Motor neuron (in vitro differentiated cells): ENCODE data around the gene EMC10. TPM values are rescaled to one million over a fixed set of nuclear protein-coding genes. Genes with fewer than 3 reads are reported as not detected.
A peak's percentile ranks its signal among the peaks of the same experiment; 100 is the strongest.

Source experiments
- ATAC-seq, 8 experiments: fragments of 200-7000 bp; cut with Tn5 transposase; replicated peaks in 6 of 8; 2 replicates each; pipeline ENCODE4 v1.8.0; 2021; ENCODE audit warnings: mild to moderate bottlenecking in 8 of 8, moderate library complexity in 8 of 8
- H3K27ac ChIP-seq, 2 donors: fragments of 250-450 bp; sonication (Bioruptor Pico); 2 replicates each; pipeline ENCODE4 v1.9.0; 2021; ENCODE audit warnings: antibody characterized with exemption in 2 of 2, mild to moderate bottlenecking in 2 of 2, moderate library complexity in 1 of 2
- H3K4me1 ChIP-seq, 2 donors: fragments of 250-450 bp; sonication (Bioruptor Pico); replicated peaks in 1 of 2; 2 replicates each; pipeline ENCODE4 v1.6.1; 2021; ENCODE audit warnings: antibody characterized with exemption in 2 of 2, mild to moderate bottlenecking in 2 of 2, moderate library complexity in 1 of 2
- H3K4me3 ChIP-seq, 5 donors: fragments of 250-450 bp; sonication (Bioruptor Pico); 2 replicates each; pipeline ENCODE4 v1.9.0; 2021; ENCODE audit warnings: antibody characterized with exemption in 5 of 5, mild to moderate bottlenecking in 5 of 5, moderate library complexity in 4 of 5
- WGBS, 10 experiments: fragments of 450-650 bp; shearing (Covaris generic); methylation state at CpG; one replicate each; pipeline ENCODE4 v1.0.0; 2022; 5-methylcytosine and 5-hydroxymethylcytosine counted together
- in situ Hi-C, 9 experiments: fragments of 400-800 bp; cut with MboI; loops; one replicate each; pipeline ENCODE4 v1.15.0; 2021; ENCODE audit warnings: low sequenced_read_pairs in 9 of 9, low pct_unique_long_range_greater_than_20kb in 2 of 9; ENCODE audit not compliant: unreplicated experiment in 9 of 9
- total RNA-seq, 8 experiments: library from RNA; unstranded; fragments of 300-600 nt; gene quantifications; 2 replicates each; pipeline versions ENCODE4 v1.2.3 to v1.2.4, GENCODE V29; 2022

The EMC10 gene
- total RNA-seq, 8 experiments from 2014 or later: 46.0 to 183 (median 90.3) TPM

DNA sequence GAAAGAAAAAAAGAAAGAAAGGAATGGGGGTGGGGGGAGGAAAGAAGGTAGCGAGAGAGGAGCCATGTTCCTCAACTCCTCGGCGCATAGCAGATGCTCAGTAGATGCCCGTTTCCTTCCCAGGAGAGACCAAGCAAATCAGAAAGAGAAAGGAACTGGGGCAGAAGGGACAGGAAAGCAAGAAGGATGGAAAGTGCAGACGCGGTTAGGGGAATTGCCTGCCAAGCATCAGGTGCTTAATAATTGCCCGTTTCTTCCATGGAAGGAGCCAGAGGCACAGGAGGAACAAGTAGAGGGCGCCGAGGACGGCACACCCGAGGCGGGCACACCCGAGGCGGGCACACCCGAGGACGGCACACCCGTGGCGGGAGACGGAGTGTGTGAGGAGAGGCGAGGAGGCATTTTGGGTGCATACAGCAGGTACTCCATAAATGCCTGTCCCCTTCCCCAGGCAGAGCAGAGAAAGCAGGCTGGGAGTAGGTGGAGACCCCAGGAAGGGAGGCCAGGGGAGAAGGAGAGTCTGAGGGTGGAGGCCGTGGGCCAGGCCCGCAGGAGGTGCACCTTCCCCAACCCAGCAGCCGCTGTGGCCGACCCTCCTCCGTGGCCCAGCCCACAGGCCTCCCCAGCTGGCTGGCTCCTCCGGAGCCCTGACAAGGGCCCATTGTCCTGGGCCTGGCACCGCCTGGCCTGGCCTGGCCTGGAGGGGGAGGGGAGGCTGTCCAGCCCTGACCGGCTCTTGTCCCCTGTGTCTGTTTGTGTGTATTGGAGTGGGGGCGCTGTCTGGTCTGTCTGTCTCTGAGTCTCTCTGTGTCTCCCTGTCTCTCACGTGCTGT is 20.1 kb downstream of the EMC10 start:
- in situ Hi-C loops: no loop called here
- ATAC-seq: peak in 7 of 8 experiments; percentile 11 to 85 (median 79)

DNA sequence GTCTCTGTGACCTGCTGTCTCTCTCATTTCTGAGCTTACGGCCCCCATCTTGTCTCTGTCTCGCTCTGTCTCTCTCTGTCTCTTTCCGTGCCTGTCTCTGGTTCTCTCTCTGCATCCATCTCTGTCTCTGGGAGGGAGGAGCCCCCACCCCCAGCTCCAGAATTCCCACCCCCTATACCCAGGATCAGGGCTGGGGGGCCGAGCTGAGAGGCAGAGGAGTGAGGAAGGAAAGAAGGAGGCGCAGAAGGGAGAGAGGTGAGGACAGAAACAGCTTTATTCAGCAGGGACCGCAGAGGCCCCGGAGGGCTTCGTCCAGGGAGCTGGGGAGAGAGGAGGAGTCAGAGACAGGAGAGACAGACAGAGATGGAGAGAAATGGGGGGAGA is 20.7 kb downstream of the EMC10 start:
- no peak overlapping the region for H3K27ac ChIP-seq

More for the DNA sequence above, 20.1 kb downstream of the EMC10 start:
- H3K4me3 ChIP-seq: no peak overlapping the region
- H3K4me1 ChIP-seq: peaks cover 23 to 36% of the 10 kb centered on the region in 2 donors
- 47 to 82% (median 55%) methylated on average over 1 to 21 of the region's 30 CpGs; no CpG with 5 or more reads in 3 of the 10 experiments for WGBS, 10 experiments
- H3K27ac ChIP-seq: no peak overlapping the region

DNA sequence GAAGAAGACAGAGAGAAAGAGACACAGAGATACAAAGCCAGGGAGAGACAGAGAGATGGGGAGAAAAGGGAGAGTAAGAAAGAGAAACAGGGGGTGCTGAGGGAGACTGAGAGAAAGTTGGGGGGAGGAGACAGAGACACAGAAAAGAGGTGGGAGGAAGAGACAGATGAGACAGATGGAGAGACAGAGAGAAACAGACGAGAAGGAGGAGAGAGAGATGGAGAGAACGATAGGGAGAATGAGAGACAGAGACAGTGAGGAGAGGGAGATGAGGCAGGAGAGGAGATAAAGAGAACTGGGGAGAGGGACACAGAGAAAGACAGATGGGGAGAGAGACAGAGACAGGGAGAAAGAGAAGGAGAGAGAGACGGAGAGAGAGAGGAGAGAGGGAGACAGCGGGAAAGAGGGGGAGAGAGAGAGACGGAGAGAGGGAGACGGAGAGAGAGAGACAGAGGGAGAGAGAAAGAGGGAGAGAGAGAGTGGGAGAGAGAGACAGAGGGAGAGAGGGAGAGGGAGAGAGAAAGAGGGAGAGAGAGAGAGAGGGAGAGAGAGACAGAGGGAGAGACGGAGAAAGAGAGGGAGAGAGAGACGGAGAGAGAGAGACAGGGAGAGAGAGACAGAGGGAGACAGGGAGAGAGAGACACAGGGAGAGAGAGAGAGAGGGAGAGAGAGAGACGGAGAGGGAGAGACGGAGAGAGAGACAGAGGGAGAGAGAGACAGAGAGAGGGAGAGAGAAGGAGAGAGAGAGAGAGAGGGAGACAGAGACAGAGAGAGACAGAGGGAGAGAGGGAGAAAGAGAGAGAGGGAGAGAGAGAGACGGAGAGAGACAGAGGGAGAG is 22.1 kb downstream of the EMC10 start:
- no peak for ATAC-seq
- WGBS, 10 experiments: 17 to 79% (median 42%) methylated on average over 1 to 11 of the region's 11 CpGs; no CpG with 5 or more reads in 1 of the 10 experiments
- H3K4me3 ChIP-seq: no peak overlapping the region

More for the DNA sequence above, 20.7 kb downstream of the EMC10 start:
- Histone ChIP-seq H3K4me1 (peaks cover 17 to 32% of the 10 kb centered on the region in 2 donors), H3K4me3 (no peak overlapping the region)
- in situ Hi-C loops: no loop called here
- ATAC-seq: peak in 1 of 8 experiments; percentile 3
- WGBS, 10 experiments: 0 to 64% (median 50%) methylated on average over 1 to 7 of the region's 8 CpGs; no CpG with 5 or more reads in 1 of the 10 experiments

DNA sequence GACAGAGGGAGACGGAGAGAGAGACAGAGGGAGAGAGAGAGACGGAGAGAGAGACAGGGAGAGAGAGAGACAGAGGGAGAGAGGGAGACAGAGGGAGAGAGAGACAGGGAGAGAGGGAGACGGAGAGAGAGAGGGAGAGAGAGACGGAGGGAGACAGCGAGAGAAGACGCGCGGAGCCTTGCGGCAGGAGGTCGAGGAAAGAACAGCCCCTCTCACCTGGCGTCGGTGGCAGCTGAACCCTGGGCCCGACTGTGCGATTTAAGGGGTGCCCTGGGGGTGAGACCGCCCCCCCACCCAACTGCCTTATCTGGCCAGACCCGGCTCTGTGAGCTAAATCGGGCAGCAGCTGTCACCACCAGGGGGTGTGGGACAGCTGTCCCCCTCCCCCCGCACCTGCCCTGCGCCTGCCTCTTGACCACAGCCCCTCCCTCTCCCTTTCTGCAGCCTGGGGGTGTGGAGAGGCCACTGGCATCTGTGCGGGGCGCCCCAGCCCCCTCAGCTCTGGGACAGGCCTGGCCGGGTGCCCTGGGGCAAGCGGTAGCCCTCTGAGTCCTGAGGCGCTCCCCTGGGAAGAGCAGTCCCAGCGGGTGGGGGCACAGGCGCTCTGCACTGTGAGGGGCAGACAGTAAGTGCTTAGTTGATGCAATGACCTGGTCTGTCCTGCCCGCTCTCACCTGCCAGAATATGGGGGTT is 23.9 kb downstream of the EMC10 start:
- 15 to 66% (median 34%) methylated on average over 3 to 14 of the region's 27 CpGs; no CpG with 5 or more reads in 6 of the 10 experiments for WGBS, 10 experiments
- ATAC-seq: peak; percentile 37 to 76 (median 70)
- peak overlapping the region in 1 of 5 donors; percentile 14 for H3K4me3 ChIP-seq
- H3K4me1 ChIP-seq: peaks cover 13 to 27% of the 10 kb centered on the region in 2 donors
- in situ Hi-C loops: no loop called here
- H3K27ac ChIP-seq: no peak overlapping the region

More for the DNA sequence above, 22.1 kb downstream of the EMC10 start:
- Histone ChIP-seq H3K4me1 (peaks cover 13 to 27% of the 10 kb centered on the region in 2 donors), H3K27ac (no peak overlapping the region)
- in situ Hi-C loops: no loop called here

DNA sequence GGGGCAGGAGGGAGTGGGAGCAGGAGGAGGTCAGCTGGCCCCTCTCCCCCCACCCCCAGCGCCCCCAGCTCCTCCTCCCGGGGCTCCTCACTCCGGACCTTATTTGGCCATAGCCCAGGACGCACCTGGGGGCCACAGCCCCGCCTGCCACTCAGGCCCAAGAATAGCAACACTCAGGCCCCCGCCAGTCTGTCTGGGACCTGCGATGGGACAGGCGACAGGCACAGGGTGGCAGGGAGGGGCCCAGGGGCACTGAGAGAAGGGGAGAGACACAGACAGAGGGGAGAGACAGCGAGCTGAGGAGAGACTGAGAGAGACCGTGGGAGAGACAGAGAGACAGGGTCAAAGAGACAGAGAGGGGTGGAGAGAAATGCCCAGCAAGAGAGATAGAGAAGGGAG is 24.4 kb downstream of the EMC10 start:
- in situ Hi-C loops: no loop called here
- ATAC-seq: peak in 5 of 8 experiments; percentile 2 to 32 (median 28)
- 20 to 49% methylated on average over 1 to 5 of the region's 10 CpGs; no CpG with 5 or more reads in 8 of the 10 experiments for whole genome bisulfite sequencing, 10 experiments
- Histone ChIP-seq H3K27ac (no peak overlapping the region), H3K4me3 (no peak overlapping the region), H3K4me1 (peaks cover 13 to 27% of the 10 kb centered on the region in 2 donors)

DNA sequence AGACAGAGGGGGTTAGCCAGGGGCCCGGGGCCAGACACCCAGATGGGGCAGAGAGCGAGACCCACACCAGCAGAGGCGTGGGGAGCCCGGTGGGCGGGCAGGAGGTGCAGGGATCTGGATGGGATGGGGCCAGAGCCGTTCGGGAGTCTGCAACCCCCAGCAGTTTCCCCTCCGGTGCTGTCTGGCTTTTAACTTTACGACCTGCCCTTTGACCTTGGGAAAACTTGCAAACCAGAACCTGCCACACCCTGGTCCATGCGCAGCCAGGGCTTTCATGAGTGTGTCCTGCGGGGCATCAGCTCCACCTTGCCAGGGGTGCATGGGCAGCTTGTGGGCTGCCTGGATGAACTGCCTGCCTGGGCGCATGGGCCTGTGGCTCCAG is 24.9 kb downstream of the EMC10 start:
- Histone ChIP-seq H3K4me1 (peaks cover 13 to 26% of the 10 kb centered on the region in 2 donors), H3K27ac (no peak overlapping the region), H3K4me3 (no peak overlapping the region)
- peak in 2 of 8 experiments; percentile 5 to 11 for ATAC-seq
- WGBS, 10 experiments: 30 to 52% methylated on average over 2 of the region's 12 CpGs; no CpG with 5 or more reads in 8 of the 10 experiments
- in situ Hi-C loops: no loop called here

DNA sequence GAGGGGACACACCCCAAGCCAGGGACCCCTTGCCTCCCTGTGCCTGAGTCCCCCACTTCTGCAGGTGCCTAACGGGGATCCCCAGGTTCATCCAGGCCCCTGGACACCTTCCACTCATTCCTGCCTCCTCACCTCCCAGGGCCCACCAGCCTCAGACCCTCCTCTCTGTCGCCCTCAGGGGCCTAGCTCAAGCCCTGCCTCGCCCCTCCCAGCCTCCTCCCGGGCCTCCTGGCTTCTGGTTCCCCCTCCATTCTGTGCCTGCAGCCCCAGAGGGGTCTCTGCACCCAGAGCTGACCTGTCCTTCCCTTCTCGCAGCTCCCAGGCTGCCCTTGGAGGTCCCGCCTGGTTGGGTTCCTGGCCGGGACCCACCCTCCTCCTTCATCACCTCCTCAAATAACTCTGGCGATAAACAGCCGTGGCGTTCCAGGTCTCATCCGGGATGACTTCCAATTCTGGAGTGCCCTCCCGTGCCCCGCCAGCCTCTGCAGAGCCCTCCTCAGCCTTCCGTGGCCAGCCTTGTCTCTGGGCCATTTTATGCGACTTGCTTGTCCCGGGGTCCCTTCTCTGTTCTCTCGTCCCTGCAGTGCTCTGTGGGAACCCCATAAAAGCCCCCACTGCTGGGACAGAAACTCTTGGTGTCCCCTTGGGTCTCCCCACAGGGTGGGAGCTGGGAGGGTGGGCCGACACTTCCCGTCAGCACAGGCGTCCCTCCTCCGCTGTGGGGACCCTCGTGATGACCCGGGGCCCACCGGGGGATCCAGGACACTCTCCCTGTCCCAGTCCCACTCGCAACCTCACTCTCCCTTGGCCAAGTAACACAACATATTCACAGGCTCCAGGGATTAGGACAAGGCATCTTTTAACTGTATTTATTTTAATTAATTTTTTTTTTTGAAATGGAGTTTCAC is 25.5 kb downstream of the EMC10 start:
- no peak for ATAC-seq
- H3K27ac ChIP-seq: no peak overlapping the region
- WGBS, 10 experiments: 0 to 89% (median 34%) methylated on average over 1 to 11 of the region's 25 CpGs; no CpG with 5 or more reads in 6 of the 10 experiments
- no peak overlapping the region for H3K4me3 ChIP-seq
- H3K4me1 ChIP-seq: peaks cover 13 to 20% of the 10 kb centered on the region in 2 donors
- in situ Hi-C loops: no loop called here

DNA sequence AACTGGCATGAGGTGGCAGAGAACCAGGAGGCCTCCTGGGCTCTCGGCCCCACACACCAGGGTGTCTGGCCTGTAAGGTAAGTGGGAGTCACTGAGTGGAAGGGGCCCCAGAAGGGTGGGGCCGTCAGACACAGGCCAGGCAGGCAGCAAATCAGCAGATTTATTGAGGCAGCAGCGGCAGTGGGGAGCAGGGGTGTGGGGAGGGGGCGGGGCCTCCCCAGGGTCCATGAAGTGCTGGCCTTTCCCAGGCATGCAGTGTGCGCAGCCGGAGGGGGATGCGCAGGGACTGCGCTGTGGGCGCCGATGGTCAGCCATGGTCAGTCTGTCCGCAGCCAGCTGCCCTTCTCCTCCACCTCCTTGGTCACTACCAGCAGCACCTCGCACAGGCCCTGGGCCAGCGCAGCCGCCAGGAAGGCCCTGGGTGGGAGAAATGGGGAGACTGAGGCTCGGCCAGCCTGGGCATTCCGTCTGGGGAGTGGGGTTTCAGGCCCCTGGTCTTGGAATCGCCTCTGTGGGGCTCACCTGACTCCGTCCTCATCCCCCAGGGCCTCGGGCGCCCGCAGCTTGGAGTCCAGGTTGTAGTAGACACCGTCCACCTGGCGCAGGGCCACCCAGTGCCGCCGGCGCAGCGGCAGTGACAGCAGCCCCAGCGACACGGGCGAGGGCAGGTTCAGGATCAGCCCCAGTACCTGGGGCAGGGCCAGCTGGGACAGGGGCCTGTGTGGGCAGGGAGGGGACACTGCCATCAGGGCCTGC is 29.7 kb downstream of the EMC10 start:
- Histone ChIP-seq H3K4me1 (peaks cover 24 to 30% of the 10 kb centered on the region in 2 donors), H3K27ac (no peak overlapping the region), H3K4me3 (no peak overlapping the region)
- WGBS, 10 experiments: 83 to 100% (median 89%) methylated on average over 1 to 8 of the region's 30 CpGs; no CpG with 5 or more reads in 6 of the 10 experiments
- in situ Hi-C loops: no loop called here
- no peak for ATAC-seq

DNA sequence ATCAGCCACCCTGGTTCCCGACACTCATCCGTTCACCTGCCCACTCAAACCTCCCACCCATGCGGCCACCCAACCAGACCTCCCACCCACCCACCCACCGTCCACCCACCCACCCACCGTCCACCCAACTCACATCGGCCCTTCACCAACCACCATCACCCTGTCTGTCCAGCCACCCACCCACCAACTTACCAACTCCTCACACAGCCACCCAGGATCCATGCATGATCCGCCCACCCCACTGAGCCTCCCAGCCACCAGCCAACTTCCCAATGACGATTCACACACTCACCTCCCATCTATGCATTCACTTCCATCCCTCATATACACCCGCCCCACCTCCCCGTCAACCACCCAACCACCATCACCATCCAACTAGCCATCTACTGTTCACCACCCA is 30.4 kb downstream of the EMC10 start:
- WGBS, 10 experiments: no CpG with 5 or more reads among the region's 10 CpGs
- in situ Hi-C loops: no loop called here
- ATAC-seq: no peak

DNA sequence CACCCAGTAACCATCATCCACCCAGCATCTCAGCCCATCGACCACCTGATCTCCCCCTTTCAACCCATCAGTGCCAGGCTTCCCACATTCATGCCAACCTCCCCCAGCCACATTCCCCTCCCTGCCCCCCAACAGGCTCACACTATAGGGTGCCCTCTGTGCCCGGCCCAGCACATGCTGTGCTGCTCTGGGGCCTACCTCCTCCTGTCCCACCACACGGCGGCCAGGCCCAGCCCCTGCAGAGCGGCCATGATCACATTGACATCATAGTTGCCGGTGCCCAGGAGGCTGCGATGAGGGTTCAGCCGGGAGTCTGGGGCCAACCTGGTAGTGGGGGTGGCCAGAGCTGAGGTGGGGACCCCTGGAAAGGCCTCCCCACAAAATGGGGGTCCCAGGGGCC is 31.1 kb downstream of the EMC10 start:
- ATAC-seq: no peak
- Histone ChIP-seq H3K4me1 (peaks cover 30 to 31% of the 10 kb centered on the region in 2 donors), H3K27ac (no peak overlapping the region), H3K4me3 (no peak overlapping the region)
- in situ Hi-C loops: no loop called here
- WGBS, 10 experiments: no CpG with 5 or more reads among the region's 8 CpGs

More for the DNA sequence above, 30.4 kb downstream of the EMC10 start:
- Histone ChIP-seq H3K4me3 (no peak overlapping the region), H3K4me1 (peaks cover 24 to 25% of the 10 kb centered on the region in 2 donors), H3K27ac (no peak overlapping the region)

DNA sequence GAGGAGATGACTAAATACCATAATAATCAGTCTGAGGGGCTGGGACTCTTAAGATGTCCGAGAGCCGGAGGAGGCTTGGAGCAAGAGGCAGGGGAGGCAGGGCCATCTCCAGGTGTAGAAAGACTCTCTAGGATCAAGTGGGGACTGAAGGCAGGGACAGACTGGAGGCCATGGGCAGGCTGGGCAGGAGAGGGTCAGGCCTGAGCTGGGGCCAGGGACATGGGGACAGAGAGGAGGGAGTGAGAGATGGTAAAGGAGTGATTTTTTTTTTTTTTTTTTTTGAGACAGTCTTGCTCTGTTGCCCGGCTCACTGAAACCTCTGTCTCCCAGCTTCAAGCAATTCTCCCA is 32.5 kb downstream of the EMC10 start:
- no peak for ATAC-seq
- no peak overlapping the region for H3K4me3 ChIP-seq
- 50 to 100% (median 55%) methylated on average over 1 to 2 of the region's 3 CpGs; no CpG with 5 or more reads in 7 of the 10 experiments for WGBS, 10 experiments
- in situ Hi-C loops: no loop called here
- H3K27ac ChIP-seq: peak overlapping the region; percentile 92 to 93
- peaks cover 40 to 45% of the 10 kb centered on the region in 2 donors for H3K4me1 ChIP-seq
